ENCODE measurements around the gene AGR2.

AGR2 gene

GRCh38 chr7:16812542-16813231, 7.9 kb upstream of the AGR2 start:
- no peak for DNase-seq

- no peak for DNase-seq
Observed at GRCh38 chr7:16811551-16811950, 6.8 kb upstream of the AGR2 start.

- no peak for DNase-seq
Observed at GRCh38 chr7:16810573-16810972, 5.8 kb upstream of the AGR2 start.

GRCh38 chr7:16810112-16810511, 5.3 kb upstream of the AGR2 start:
- DNase-seq, result no peak

GRCh38 chr7:16805441-16805840, 642 bp upstream of the AGR2 start:
- DNase-seq, result no peak

- no peak for DNase-seq
Observed at GRCh38 chr7:16803881-16804673, 722 bp downstream of the AGR2 start.

- DNase-seq, result no peak
Observed at GRCh38 chr7:16803125-16803524, 1.7 kb downstream of the AGR2 start.

GRCh38 chr7:16801579-16801978, 3.2 kb downstream of the AGR2 start:
- no peak for DNase-seq

- peak; percentile 57 for DNase-seq
Observed at GRCh38 chr7:16801111-16801542, 3.7 kb downstream of the AGR2 start.

- DNase-seq, result no peak
Observed at GRCh38 chr7:16795624-16796023, 9.2 kb downstream of the AGR2 start.

GRCh38 chr7:16794986-16795385, 9.8 kb downstream of the AGR2 start:
- no peak for DNase-seq

GRCh38 chr7:16791905-16792698, 12.7 kb downstream of the AGR2 start:
- DNase-seq, result peak; percentile 29

GRCh38 chr7:16791071-16791470, 13.7 kb downstream of the AGR2 start:
- no peak for DNase-seq

GRCh38 chr7:16787127-16787526, 17.7 kb downstream of the AGR2 start:
- DNase-seq, result no peak

- no peak for DNase-seq
Observed at GRCh38 chr7:16786257-16786656, 18.5 kb downstream of the AGR2 start.

GRCh38 chr7:16785846-16786245, 19.0 kb downstream of the AGR2 start:
- DNase-seq, result no peak

- no peak for DNase-seq
Observed at GRCh38 chr7:16785321-16785720, 19.5 kb downstream of the AGR2 start.

- DNase-seq, result no peak
Observed at GRCh38 chr7:16780596-16780995, 24.2 kb downstream of the AGR2 start.

- DNase-seq, result no peak
Observed at GRCh38 chr7:16779051-16779450, 25.7 kb downstream of the AGR2 start.

- DNase-seq, result no peak
Observed at GRCh38 chr7:16778476-16778875, 26.3 kb downstream of the AGR2 start.

GRCh38 chr7:16776053-16776452, 28.7 kb downstream of the AGR2 start:
- DNase-seq, result no peak

- DNase-seq, result no peak
Observed at GRCh38 chr7:16774986-16775385, 29.8 kb downstream of the AGR2 start.

- no peak for DNase-seq
Observed at GRCh38 chr7:16774294-16774693, 30.5 kb downstream of the AGR2 start.

GRCh38 chr7:16773884-16774283, 30.9 kb downstream of the AGR2 start:
- DNase-seq, result no peak
